Upper lobe of right lung (tissue), 1 donor: ENCODE data around the gene LYZL4. TPM values are rescaled to one million over a fixed set of nuclear protein-coding genes. Genes with fewer than 3 reads are reported as not detected.

Experiments used
- ATAC-seq: fragments of 200-7000 bp; cut with Tn5 transposase; one replicate; pipeline ENCODE4 v1.9.1; 2020; ENCODE audit warnings: mild to moderate bottlenecking, moderate library complexity
- DNase-seq: peaks from one replicate; pipeline ENCODE4 v3.0.0-alpha.2; 2020
- H3K27ac ChIP-seq: fragments of 200-600 bp; one replicate; pipeline ENCODE4 v1.8.0; 2022
- H3K27me3 ChIP-seq: fragments of 200-600 bp; one replicate; pipeline ENCODE4 v1.8.0; 2022; ENCODE audit warnings: mild to moderate bottlenecking
- H3K36me3 ChIP-seq: fragments of 200-600 bp; one replicate; pipeline ENCODE4 v1.8.0; 2022
- H3K4me1 ChIP-seq: fragments of 200-600 bp; one replicate; pipeline ENCODE4 v1.8.0; 2022
- H3K4me3 ChIP-seq: fragments of 200-600 bp; one replicate; pipeline ENCODE4 v1.8.0; 2022; ENCODE audit warnings: mild to moderate bottlenecking
- H3K9me3 ChIP-seq: fragments of 200-600 bp; one replicate; pipeline ENCODE4 v1.8.0; 2022
- intact Hi-C: fragments of 100-400 bp; cut with DNase I; formaldehyde crosslinking; loops from one replicate; pipeline ENCODE4 v1.11.0; 2022
- total RNA-seq: library from RNA; stranded (reverse); fragmentation: NEBNext Ultra II Directional; extraction: Animal tissue kit (Norgen Biotek cat#: 25700); gene quantifications from one replicate; pipeline ENCODE4 v1.2.1, GENCODE V29; 2021
- TF ChIP-seq, protein P1 (sequence below): fragments of 200-600 bp; IDR thresholded peaks from one replicate; pipeline ENCODE4 v1.8.0; 2022; ENCODE audit warnings: antibody characterized with exemption
- donor health status: DM: no; HTN: yes; CAD: no; lungs with severe emphysema.

LYZL4 gene
- total RNA-seq, 1 donor from 2014 or later = not detected

DNA sequence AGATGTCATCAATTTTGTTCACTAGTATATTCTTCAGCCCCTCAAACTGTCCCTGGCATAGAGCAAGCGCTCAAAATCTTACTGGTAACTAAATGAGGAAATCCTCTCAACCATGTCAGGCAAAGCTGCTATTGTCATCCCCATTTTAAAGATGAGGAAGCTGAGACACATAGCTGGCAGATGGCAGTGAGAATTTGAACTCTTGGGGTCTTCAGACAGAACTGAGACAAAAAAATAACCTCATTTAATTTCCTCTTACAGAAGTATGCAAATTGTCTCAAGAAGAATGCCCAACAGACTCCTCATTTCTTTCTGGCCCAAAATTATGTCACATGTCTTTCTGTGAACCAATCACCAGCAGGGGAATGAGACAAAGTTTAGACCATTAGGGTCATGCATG, 40.2 kb upstream of the LYZL4 start:
- no peak for ATAC-seq
- Histone ChIP-seq H3K27ac (no peak overlapping the region), H3K4me1 (peaks cover 11% of the 10 kb centered on the region), H3K4me3 (no peak overlapping the region), H3K9me3 (no peaks in the 10 kb centered on the region), H3K27me3 (no peaks in the 10 kb centered on the region), H3K36me3 (no peaks in the 10 kb centered on the region)
- intact Hi-C loops = no loop called here
- DNase-seq = no peak
- TF ChIP-seq, protein P1, sequence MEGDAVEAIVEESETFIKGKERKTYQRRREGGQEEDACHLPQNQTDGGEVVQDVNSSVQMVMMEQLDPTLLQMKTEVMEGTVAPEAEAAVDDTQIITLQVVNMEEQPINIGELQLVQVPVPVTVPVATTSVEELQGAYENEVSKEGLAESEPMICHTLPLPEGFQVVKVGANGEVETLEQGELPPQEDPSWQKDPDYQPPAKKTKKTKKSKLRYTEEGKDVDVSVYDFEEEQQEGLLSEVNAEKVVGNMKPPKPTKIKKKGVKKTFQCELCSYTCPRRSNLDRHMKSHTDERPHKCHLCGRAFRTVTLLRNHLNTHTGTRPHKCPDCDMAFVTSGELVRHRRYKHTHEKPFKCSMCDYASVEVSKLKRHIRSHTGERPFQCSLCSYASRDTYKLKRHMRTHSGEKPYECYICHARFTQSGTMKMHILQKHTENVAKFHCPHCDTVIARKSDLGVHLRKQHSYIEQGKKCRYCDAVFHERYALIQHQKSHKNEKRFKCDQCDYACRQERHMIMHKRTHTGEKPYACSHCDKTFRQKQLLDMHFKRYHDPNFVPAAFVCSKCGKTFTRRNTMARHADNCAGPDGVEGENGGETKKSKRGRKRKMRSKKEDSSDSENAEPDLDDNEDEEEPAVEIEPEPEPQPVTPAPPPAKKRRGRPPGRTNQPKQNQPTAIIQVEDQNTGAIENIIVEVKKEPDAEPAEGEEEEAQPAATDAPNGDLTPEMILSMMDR = no peak

DNA sequence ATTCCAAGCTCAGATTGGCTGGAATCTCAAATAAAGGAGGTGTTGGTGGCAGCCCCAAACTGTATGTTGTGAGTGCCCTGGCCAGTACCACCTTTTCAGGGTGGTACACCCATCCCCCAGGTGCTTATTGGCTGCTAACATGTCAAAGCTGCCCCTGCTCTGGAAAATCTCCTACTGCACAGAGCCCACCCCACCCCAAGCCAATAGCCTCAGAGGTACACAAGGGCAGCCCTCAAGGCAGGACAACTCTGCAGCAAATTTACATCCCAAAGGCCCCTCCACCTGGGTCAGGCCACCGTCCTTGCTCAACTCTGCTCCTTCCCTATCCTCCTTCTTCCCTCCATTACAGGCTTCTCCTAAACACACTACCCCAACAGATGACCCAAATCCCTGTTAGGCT, 37.1 kb upstream of the LYZL4 start:
- Histone ChIP-seq H3K4me1 (peaks cover 11% of the 10 kb centered on the region), H3K27me3 (no peaks in the 10 kb centered on the region), H3K9me3 (no peaks in the 10 kb centered on the region), H3K4me3 (no peak overlapping the region), H3K36me3 (no peaks in the 10 kb centered on the region), H3K27ac (no peak overlapping the region)
- DNase-seq = no peak
- ATAC-seq = no peak
- TF ChIP-seq, protein P1 = no peak
- intact Hi-C loops = loop anchor here (10.0 kb wide), 1 partner anchor 223 kb away; no protein-coding TSS in a partner anchor

DNA sequence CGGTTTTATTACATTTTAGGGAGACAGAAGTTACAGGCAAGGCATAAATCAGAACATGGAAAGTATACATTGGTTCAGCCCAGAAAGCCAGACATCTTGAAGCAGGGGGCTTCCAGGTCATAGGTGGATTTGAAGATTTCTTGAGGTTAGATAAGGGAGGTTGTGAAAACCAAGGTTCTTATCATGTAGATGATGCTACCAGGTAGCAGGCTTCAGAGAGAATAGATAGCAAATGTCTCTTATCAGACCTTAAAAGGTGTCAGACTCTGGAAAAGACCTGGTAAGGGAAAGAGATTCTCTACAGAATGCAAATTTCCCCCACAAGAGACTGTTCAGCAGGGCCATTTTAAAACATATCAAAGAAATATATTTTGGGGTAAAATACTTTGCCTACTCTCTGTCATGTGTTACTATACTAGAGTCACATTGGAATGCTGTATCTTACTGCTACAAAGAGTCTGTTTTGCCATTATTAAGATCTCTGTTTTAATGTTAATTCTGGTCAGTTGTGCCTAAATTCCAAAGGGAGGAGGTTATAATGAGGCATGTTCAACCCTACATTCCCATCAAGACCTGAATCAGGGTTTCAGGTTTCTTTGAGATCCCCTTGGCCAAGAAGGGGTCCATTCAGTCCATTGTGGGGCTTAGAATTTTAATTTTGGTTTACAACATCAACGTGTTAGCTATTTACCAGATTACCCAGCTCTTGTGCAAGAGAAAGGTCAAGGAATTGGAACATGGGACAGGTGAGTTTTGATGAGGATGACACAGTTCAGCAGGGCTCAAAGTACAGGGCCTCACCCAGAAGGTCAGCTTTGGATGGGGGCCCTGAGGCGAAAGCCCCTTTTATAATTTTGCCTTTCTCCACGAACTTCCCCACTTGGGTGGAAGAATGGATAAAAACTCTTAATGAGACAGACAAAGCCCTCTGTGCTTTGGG, 36.0 kb upstream of the LYZL4 start:
- DNase-seq (no peak), ATAC-seq (no peak)
- TF ChIP-seq, protein P1 = no peak
- H3K9me3 ChIP-seq = no peaks in the 10 kb centered on the region
- H3K4me1 ChIP-seq = peaks cover 2% of the 10 kb centered on the region
- peaks cover 4% of the 10 kb centered on the region for H3K27me3 ChIP-seq
- intact Hi-C loops = loop anchor here (10.0 kb wide), 1 partner anchor 222 kb away; no protein-coding TSS in a partner anchor
- H3K4me3 ChIP-seq = no peak overlapping the region
- no peak overlapping the region for H3K27ac ChIP-seq
- no peaks in the 10 kb centered on the region for H3K36me3 ChIP-seq

DNA sequence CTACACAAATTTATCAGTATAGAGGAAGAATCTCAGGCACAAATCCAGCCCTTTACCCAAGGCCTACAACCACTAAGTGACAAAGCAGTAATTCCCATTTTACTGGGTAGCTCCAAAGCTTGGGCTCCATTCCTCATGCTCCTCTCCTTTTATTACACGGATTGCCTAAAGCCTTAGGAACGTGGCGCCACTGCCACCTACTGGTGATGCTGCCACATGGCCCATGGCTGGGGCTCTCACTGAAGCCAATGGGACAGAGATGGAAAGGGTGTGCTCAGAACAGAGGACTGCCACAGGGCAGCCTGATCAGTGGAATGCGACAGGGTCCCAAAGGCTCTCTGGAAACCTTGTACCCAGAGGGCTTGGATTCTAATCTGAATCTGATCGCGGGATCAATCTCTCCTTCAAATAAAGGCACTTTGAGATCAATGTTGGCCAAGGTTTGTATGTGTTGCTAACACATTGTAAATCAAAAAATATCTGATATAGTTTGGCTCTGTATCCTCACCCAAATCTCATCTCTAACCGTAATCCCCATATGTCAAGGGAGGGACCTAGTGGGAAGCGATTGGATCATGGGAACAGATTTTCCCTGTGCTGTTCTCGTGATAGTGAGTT, 33.5 kb upstream of the LYZL4 start:
- no peak overlapping the region for H3K27ac ChIP-seq
- peaks cover 5% of the 10 kb centered on the region for H3K27me3 ChIP-seq
- H3K9me3 ChIP-seq = no peaks in the 10 kb centered on the region
- ATAC-seq (peak; percentile 96), DNase-seq (peak; percentile 91)
- TF ChIP-seq, protein P1 = peak; percentile 99
- H3K36me3 ChIP-seq = no peaks in the 10 kb centered on the region
- no peaks in the 10 kb centered on the region for H3K4me1 ChIP-seq
- intact Hi-C loops = loop anchor here (5.0 to 10.0 kb wide), 2 partner anchors 197 to 219 kb away; no protein-coding TSS in a partner anchor
- H3K4me3 ChIP-seq = no peak overlapping the region

DNA sequence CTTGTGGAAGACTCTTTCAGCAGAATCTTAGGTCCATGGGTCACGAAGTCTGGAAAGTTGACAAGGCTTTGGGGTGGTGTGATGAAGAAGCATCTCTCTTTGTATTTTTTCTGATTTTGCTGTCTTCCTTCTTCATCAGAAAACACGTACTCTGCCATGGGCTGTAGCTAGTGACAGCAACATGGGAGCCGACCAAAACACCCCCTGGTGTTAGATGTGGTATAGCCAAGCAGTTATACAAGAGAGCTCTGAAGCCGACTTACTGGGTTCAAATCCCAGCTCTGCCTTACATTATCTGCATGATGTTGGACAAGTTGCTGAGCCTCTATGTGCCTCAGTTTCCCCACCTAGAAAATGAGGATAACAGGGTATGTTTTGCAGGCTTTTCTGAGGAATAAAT, 32.9 kb upstream of the LYZL4 start:
- Histone ChIP-seq H3K9me3 (no peaks in the 10 kb centered on the region), H3K4me1 (no peaks in the 10 kb centered on the region), H3K4me3 (no peak overlapping the region), H3K27me3 (peaks cover 5% of the 10 kb centered on the region), H3K36me3 (no peaks in the 10 kb centered on the region), H3K27ac (no peak overlapping the region)
- intact Hi-C loops = loop anchor here (5.0 to 10.0 kb wide), 2 partner anchors 196 to 218 kb away; no protein-coding TSS in a partner anchor
- ATAC-seq = no peak
- no peak for DNase-seq
- TF ChIP-seq, protein P1 = no peak
